ENCODE measurements around the gene SIRT3.

- TF ChIP-seq, protein P1, sequence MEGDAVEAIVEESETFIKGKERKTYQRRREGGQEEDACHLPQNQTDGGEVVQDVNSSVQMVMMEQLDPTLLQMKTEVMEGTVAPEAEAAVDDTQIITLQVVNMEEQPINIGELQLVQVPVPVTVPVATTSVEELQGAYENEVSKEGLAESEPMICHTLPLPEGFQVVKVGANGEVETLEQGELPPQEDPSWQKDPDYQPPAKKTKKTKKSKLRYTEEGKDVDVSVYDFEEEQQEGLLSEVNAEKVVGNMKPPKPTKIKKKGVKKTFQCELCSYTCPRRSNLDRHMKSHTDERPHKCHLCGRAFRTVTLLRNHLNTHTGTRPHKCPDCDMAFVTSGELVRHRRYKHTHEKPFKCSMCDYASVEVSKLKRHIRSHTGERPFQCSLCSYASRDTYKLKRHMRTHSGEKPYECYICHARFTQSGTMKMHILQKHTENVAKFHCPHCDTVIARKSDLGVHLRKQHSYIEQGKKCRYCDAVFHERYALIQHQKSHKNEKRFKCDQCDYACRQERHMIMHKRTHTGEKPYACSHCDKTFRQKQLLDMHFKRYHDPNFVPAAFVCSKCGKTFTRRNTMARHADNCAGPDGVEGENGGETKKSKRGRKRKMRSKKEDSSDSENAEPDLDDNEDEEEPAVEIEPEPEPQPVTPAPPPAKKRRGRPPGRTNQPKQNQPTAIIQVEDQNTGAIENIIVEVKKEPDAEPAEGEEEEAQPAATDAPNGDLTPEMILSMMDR (conservative IDR thresholded peaks at IDR 0.05; ENCODE audit: low read depth, low read length): 0 out of 2 replicates have a peak, but pooled peaks have one; percentile 1
- TF ChIP-seq POLR2A (IDR thresholded peaks at IDR 0.05; ENCODE audit: low read depth, low read length) (peak; percentile 70), CEBPB (IDR thresholded peaks at IDR 0.05; ENCODE audit: low read depth, low read length) (no peak), MXI1 (IDR thresholded peaks at IDR 0.05; ENCODE audit: borderline replicate concordance, low read depth, low read length) (no peak), MAZ (IDR thresholded peaks at IDR 0.05; ENCODE audit: borderline replicate concordance, low read depth, low read length) (peak; percentile 53; the same call in 1 of the 2 replicates)
Observed at GRCh38 chr11:235997-236773, at the start of gene SIRT3.

Measured in IMR-90 (cell line).